ENCODE data around the gene GSC. TPM values are rescaled to one million over a fixed set of nuclear protein-coding genes. Genes with fewer than 3 reads are reported as not detected.

The GSC gene
- total and polyA plus RNA-seq, 2 donors (not counting 3 experiments of a cell fraction or from before 2014, with no cell fraction given) = not detected

DNA sequence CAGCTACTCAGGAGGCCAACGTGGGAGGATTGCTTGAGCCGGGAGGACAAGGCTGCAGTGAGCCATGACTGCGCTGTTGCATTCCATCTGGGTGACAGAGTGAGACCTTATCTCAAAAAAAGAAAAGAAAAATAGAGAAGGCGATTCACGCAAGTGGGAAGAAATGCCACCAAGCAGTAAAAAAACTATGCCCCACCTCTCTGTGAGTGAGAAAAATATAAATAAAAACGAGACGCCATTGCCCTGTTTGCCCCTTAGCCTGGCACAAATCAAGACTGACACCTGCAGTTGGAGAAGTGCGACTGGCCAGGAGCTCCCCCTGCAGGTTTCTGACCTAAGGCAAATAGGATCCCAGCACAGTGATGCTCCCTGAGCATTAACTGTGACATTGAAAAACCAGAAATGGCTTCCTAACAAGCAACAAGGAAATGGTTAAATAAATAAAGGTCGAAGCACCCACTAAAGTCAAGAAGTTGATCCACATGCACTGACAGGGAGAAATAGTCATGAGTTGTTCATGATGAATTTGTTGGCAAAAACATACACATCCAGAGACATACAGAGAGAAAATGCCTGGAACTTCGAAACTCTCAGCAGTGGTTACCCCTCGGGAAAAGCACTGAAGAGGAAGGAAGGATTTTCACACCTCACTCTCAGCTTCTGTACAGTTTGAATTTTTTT lies 21.1 kb downstream of the GSC start:
- TF ChIP-seq, protein P1, sequence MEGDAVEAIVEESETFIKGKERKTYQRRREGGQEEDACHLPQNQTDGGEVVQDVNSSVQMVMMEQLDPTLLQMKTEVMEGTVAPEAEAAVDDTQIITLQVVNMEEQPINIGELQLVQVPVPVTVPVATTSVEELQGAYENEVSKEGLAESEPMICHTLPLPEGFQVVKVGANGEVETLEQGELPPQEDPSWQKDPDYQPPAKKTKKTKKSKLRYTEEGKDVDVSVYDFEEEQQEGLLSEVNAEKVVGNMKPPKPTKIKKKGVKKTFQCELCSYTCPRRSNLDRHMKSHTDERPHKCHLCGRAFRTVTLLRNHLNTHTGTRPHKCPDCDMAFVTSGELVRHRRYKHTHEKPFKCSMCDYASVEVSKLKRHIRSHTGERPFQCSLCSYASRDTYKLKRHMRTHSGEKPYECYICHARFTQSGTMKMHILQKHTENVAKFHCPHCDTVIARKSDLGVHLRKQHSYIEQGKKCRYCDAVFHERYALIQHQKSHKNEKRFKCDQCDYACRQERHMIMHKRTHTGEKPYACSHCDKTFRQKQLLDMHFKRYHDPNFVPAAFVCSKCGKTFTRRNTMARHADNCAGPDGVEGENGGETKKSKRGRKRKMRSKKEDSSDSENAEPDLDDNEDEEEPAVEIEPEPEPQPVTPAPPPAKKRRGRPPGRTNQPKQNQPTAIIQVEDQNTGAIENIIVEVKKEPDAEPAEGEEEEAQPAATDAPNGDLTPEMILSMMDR (IDR thresholded peaks at IDR 0.05; ENCODE audit: extremely low read depth in 1 of 2, insufficient read depth in 1 of 2, low read depth in 1 of 2, low read length in 2 of 2) = peak; percentile 16 to 34
- TF ChIP-seq JUN (IDR thresholded peaks at IDR 0.05; ENCODE audit: borderline replicate concordance, insufficient read depth, insufficient read length, low read depth) = no peak
- Histone ChIP-seq H3K27me3 (ENCODE audit: control insufficient read depth in 2 of 2, insufficient read depth in 2 of 2, low read length in 2 of 2) (no peaks in the 10 kb centered on the region), H3K27ac (ENCODE audit: insufficient read depth, low read depth, low read length) (no peak overlapping the region), H3K9me3 (replicated peaks; ENCODE audit: control insufficient read depth, insufficient read depth, low read length) (no peaks in the 10 kb centered on the region), H3K4me1 (ENCODE audit: control insufficient read depth, extremely low read depth, insufficient read depth, low read length) (no peaks in the 10 kb centered on the region), H3K4me3 (replicated peaks in 1 of 3; ENCODE audit: insufficient read depth in 1 of 3, low read depth in 1 of 3, low read length in 3 of 3) (no peak overlapping the region), H2AFZ (ENCODE audit: low read depth, low read length) (no peak overlapping the region), H4K20me1 (replicated peaks; ENCODE audit: control insufficient read depth, extremely low read depth, insufficient read depth, low read length) (no peaks in the 10 kb centered on the region), H3K36me3 (ENCODE audit: control insufficient read depth in 2 of 2, extremely low read depth in 1 of 2, insufficient read depth in 2 of 2, low read length in 2 of 2) (no peaks in the 10 kb centered on the region), H3K9me1 (replicated peaks; ENCODE audit: control insufficient read depth, extremely low read depth, insufficient read depth, low read length) (no peaks in the 10 kb centered on the region), H3K9ac (replicated peaks; ENCODE audit: extremely low read depth, insufficient read depth, low read length) (no peak overlapping the region), H3K79me2 (ENCODE audit: control insufficient read depth, insufficient read depth, low read length) (no peaks in the 10 kb centered on the region), H3K4me2 (ENCODE audit: insufficient read depth, low read length) (no peak overlapping the region)
- dilution Hi-C loops (cut with MboI; ENCODE audit: extremely low pct_ligation_motif_present, low sequenced_read_pairs) = no loop called here
- FAIRE-seq (no peak), DNase-seq (ENCODE audit: low read depth, low spot score) (no peak)
- intact Hi-C loops (cut with micrococcal nuclease) = loop anchor here (1.0 kb wide), 1 partner anchor 60 kb away; no protein-coding TSS in a partner anchor
- BruUV-seq (replicated peaks) = no TSS peak
- ChIA-PET POLR2A (no interaction called here), CTCF (interaction anchor here (1.3 to 1.9 kb wide), 5 partner anchors 12 to 59 kb away, joined by 3 to 4 read pairs (median 4); no protein-coding TSS in a partner anchor)

DNA sequence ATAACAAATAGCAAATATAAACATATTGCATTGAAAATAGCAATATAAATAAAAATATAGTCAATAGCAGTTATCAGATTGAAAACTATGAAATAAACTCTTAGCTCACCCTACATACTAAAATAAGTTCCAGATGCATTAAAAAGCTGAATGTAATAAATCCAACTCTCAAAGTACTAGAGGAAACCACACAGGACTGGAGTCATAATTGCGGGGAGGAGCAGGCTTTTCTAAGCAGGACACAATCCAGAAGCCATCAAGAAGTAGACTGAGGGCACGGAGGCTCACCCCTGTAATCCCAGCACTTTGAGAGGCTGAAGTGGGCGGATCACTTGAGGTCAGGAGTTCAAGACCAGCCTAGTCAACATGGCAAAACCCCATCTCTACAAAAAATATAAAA lies 22.2 kb downstream of the GSC start:
- ChIA-PET CTCF (no interaction called here), POLR2A (no interaction called here)
- Histone ChIP-seq H3K4me2 (ENCODE audit: insufficient read depth, low read length) (no peak overlapping the region), H3K9ac (replicated peaks; ENCODE audit: extremely low read depth, insufficient read depth, low read length) (no peak overlapping the region), H3K36me3 (ENCODE audit: control insufficient read depth in 2 of 2, extremely low read depth in 1 of 2, insufficient read depth in 2 of 2, low read length in 2 of 2) (no peaks in the 10 kb centered on the region), H3K9me3 (replicated peaks; ENCODE audit: control insufficient read depth, insufficient read depth, low read length) (no peaks in the 10 kb centered on the region), H3K79me2 (ENCODE audit: control insufficient read depth, insufficient read depth, low read length) (no peaks in the 10 kb centered on the region), H3K4me3 (replicated peaks in 1 of 3; ENCODE audit: insufficient read depth in 1 of 3, low read depth in 1 of 3, low read length in 3 of 3) (no peak overlapping the region), H2AFZ (ENCODE audit: low read depth, low read length) (no peak overlapping the region), H3K4me1 (ENCODE audit: control insufficient read depth, extremely low read depth, insufficient read depth, low read length) (no peaks in the 10 kb centered on the region), H3K9me1 (replicated peaks; ENCODE audit: control insufficient read depth, extremely low read depth, insufficient read depth, low read length) (no peaks in the 10 kb centered on the region), H3K27ac (ENCODE audit: insufficient read depth, low read depth, low read length) (no peak overlapping the region), H4K20me1 (replicated peaks; ENCODE audit: control insufficient read depth, extremely low read depth, insufficient read depth, low read length) (no peaks in the 10 kb centered on the region), H3K27me3 (ENCODE audit: control insufficient read depth in 2 of 2, insufficient read depth in 2 of 2, low read length in 2 of 2) (no peaks in the 10 kb centered on the region)
- dilution Hi-C loops (cut with MboI; ENCODE audit: extremely low pct_ligation_motif_present, low sequenced_read_pairs) = no loop called here
- no peak for TF ChIP-seq EZH2 (IDR thresholded peaks at IDR 0.05; ENCODE audit: borderline replicate concordance, low read depth, low read length, severe bottlenecking)
- no peak for TF ChIP-seq JUN (IDR thresholded peaks at IDR 0.05; ENCODE audit: borderline replicate concordance, insufficient read depth, insufficient read length, low read depth)
- TF ChIP-seq MYC (IDR thresholded peaks at IDR 0.05; ENCODE audit: low read depth, low read length) = no peak
- no peak for TF ChIP-seq GATA2 (IDR thresholded peaks at IDR 0.05; ENCODE audit: insufficient read depth, insufficient read length, low read depth, low read length)
- TF ChIP-seq POLR2A (IDR thresholded peaks at IDR 0.05; ENCODE audit: low read depth, low read length) = no peak
- TF ChIP-seq FOS (IDR thresholded peaks at IDR 0.05; ENCODE audit: borderline replicate concordance, insufficient read depth, low read length) = no peak
- TF ChIP-seq, protein P1 (IDR thresholded peaks at IDR 0.05; ENCODE audit: extremely low read depth in 1 of 2, insufficient read depth in 1 of 2, low read depth in 1 of 2, low read length in 2 of 2) = no peak
- no peak for TF ChIP-seq POLR2AphosphoS5 (IDR thresholded peaks at IDR 0.05; ENCODE audit: insufficient read depth, low read depth, low read length)
- TF ChIP-seq, protein P2, sequence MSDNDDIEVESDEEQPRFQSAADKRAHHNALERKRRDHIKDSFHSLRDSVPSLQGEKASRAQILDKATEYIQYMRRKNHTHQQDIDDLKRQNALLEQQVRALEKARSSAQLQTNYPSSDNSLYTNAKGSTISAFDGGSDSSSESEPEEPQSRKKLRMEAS (IDR thresholded peaks at IDR 0.05; ENCODE audit: insufficient read depth, insufficient read length) = no peak
- intact Hi-C loops (cut with micrococcal nuclease) = no loop called here
- DNase-seq (ENCODE audit: low read depth, low spot score) (no peak), FAIRE-seq (no peak)
- no TSS peak for BruUV-seq (replicated peaks)

Data from endothelial cell of umbilical vein (primary cell).